COLO668 (cell line): ENCODE measurements around the gene FBN2.
"Not testable (repeated sequence)": the region's sequence is repeated elsewhere in the genome, so short reads cannot be mapped to it uniquely, and the experiment has no call there.

Source experiments
- DNase-seq: peaks from one replicate; lab custom pipeline; 2025; ENCODE audit not compliant: unreplicated experiment; lab: John Stamatoyannopoulos, UW

FBN2 gene

GRCh38 chr5:128480158-128480557, 57.9 kb downstream of the FBN2 start:
- DNase-seq = no peak

GRCh38 chr5:128478386-128479368, 59.4 kb downstream of the FBN2 start:
- DNase-seq = no peak

- DNase-seq = no peak
These were observed 60.1 kb downstream of the FBN2 start for GRCh38 chr5:128477944-128478343.

DNA sequence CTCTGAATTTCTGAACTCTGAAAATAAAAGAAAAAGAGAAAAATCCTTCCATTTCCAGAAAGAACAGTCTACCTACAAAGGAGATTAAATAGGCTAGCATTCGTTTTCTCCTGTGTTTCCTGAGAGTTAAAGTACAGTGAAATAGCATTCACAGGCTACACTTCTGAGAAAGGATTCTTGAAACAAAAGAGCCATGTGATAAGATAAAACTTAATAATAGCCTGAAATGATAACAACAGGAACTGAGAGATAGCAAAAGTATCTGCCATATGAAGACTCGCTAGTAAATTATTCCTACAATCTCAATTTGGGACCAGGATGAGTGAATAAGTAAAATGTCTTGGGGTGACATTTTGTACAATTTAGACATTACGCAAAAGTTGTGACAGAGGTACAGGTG, 62.4 kb downstream of the FBN2 start:
- no peak for DNase-seq

DNA sequence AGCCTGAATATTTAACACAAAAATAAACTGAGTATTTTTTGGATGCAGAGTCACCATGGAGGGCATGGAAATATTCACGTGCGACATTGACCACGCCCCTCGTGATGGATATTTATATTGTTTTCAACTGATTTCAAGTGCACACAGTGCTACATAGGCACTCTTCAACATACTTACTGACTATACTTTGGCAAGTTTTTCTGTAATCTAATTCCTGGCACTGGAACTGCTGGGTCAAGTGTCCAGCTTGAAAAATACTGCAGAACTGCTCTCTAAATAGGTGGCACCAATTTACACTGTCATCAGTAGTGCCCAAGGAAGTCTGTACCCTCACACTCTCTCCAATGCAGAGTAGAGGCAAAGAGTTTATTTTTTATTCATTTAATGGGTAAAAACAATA, 65.1 kb downstream of the FBN2 start:
- DNase-seq = no peak

GRCh38 chr5:128472036-128472435, 66.0 kb downstream of the FBN2 start:
- no peak for DNase-seq

DNA sequence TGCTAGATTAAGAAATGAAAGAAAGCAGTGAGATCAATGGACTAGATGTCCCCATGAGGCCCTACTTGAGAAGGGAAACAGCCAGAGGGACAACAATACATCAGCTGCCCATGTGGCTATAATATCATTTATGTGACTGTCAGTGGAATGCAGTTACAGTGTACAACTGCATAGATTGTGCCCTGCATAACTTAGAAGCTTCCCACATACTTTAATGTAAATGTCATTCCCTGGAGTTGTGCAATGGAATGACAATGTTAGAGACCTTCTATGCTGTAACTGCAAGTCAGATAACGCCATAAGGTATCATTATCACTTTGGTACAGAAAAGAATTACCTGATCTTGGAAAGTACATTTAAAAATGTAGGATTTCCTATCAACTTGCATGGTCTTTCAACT, 67.4 kb downstream of the FBN2 start:
- no peak for DNase-seq

- no peak for DNase-seq
These were observed 68.1 kb downstream of the FBN2 start for GRCh38 chr5:128469912-128470311.

GRCh38 chr5:128466980-128467379, 71.1 kb downstream of the FBN2 start:
- DNase-seq = no peak

DNA sequence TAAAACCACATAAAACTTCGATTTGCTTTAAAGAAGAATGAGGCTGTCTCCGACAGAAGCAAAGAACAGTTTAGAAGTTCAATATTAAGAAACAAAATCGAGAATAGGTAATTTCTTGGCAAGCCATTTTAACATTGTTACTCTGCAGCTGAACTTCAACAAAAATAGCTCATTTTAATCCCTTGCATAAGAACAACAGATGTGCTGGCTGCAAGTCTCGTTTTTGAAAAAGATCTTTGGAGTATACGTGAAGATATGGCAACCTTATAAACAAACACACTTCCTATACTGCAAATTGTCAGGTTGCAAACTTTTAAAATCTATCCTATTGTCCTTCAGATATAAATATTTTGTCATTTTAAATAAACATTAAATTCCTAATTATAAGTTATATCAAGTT, 71.5 kb downstream of the FBN2 start:
- no peak for DNase-seq

GRCh38 chr5:128464596-128464995, 73.4 kb downstream of the FBN2 start:
- DNase-seq = no peak

GRCh38 chr5:128462330-128462729, 75.7 kb downstream of the FBN2 start:
- no peak for DNase-seq

DNA sequence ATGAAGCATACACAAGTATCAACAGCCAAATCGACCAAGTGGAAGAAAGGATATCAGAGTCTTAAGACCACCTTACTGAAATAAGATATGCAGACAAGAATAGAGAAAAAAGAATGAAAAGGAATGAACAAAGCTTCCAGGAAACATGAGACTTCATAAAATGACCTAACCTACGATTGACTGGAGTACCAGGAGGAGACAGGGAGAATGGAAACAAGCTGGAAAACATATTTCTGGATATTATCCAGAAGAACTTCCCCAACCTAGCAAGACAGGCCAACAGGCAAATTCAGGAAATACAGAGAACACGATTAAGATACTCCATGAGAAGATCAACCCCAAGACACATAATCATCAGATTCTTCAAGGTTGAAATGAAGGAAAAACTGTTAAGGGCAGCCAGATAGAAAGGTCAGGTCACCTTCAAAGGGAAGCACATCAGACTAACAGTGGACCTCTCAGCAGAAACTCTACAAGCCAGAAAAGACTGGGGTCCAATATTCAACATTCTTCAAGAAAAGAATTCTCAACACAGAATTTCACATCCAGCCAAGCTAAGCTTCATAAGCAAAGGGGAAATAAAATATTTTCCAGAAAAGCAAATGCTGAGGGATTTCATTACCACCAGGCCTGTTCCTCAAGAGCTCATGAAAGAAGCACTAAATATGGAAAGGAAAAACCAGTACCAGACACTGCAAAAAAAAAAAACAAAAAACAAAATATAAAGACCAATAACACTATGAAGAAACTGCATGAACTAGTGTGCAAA, 80.7 kb downstream of the FBN2 start:
- not testable (repeated sequence) for DNase-seq

GRCh38 chr5:128455841-128456361, 82.1 kb downstream of the FBN2 start:
- DNase-seq = no peak

GRCh38 chr5:128453121-128453520, 84.9 kb downstream of the FBN2 start:
- DNase-seq = no peak

GRCh38 chr5:128447224-128447623, 90.8 kb downstream of the FBN2 start:
- not testable (repeated sequence) for DNase-seq

- no peak for DNase-seq
These were observed 96.1 kb downstream of the FBN2 start for GRCh38 chr5:128441941-128442350.

GRCh38 chr5:128441165-128441564, 96.9 kb downstream of the FBN2 start:
- DNase-seq = no peak

GRCh38 chr5:128436749-128437188, 101.3 kb downstream of the FBN2 start:
- DNase-seq = no peak

- no peak for DNase-seq
These were observed 102.2 kb downstream of the FBN2 start for GRCh38 chr5:128435861-128436260.

DNA sequence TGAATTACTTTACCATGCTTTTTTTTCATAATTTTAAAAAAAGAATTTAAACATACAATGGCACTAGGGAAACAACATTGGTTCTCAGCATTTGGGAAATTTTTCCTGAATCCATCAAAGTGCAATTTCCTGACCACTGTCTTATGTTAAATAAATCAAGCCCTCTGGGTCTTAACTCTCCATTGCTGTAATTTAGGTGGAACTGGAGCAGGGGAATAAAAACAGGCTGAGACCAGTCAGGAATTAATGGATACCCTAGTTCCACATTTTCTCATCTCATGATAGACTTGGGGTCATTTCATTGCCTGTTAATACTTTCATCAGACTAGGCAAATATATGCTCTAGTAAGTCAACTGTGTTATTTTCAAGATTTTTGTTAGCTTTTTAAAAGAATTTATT, 103.1 kb downstream of the FBN2 start:
- no peak for DNase-seq
